ENCODE measurements around the gene PLXNA4. TPM values are rescaled to one million over a fixed set of nuclear protein-coding genes. Genes with fewer than 3 reads are reported as not detected.

Gene PLXNA4
- total RNA-seq, 1 experiment from 2014 or later = not detected

DNA sequence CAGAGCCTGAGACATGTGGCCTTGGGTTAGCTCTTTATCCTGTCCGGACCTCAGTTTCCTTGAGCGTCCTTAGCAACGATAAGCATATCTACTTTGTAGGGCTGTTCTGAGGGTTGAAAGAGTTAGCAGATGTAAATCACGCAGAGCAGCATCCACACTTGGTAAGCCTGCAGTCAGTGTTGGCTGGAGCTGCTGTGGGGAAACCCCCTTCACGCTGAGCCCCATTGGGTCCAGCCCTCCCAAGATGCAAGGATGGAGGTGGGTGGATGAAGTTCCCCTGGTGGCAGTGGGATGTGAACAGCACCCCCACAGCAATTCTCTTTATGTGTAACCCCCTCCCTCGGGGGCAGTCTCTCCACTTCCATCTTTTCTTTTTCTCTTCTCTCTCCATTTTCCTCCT is 109.9 kb downstream of the PLXNA4 start:
- ChIA-PET POLR2A (no interaction called here), RAD21 (ENCODE audit: low non-redundant PET in 1 of 2, low total read pairs in 2 of 2, uncharacterized antibody in 2 of 2, unreplicated experiment in 2 of 2) (no interaction called here), CTCF (no interaction called here)
- no TSS peak for BruUV-seq (replicated peaks)
- no peak for ATAC-seq
- no peaks in the 10 kb centered on the region for H4K20me1 ChIP-seq (ENCODE audit: insufficient read depth)
- H3K9ac ChIP-seq (ENCODE audit: low read length) = no peak overlapping the region
- intact Hi-C loops (cut with micrococcal nuclease) = no loop called here
- no peaks in the 10 kb centered on the region for H3K4me1 ChIP-seq (ENCODE audit: control insufficient read depth in 1 of 2, insufficient read depth in 2 of 2, low read length in 2 of 2)
- H3K4me2 ChIP-seq (ENCODE audit: low read length) = no peak overlapping the region
- TF ChIP-seq RAD21 (IDR thresholded peaks at IDR 0.05; ENCODE audit: low read depth) (no peak), FOSL1 (IDR thresholded peaks at IDR 0.05; ENCODE audit: low read depth) (no peak), CEBPB (IDR thresholded peaks at IDR 0.05; ENCODE audit: low read depth) (no peak), CBX3 (IDR thresholded peaks at IDR 0.05; ENCODE audit: low read depth) (no peak), JUND (IDR thresholded peaks at IDR 0.05) (no peak), SP1 (IDR thresholded peaks at IDR 0.05; ENCODE audit: low read depth) (no peak), POLR2AphosphoS5 (IDR thresholded peaks at IDR 0.05; ENCODE audit: low read depth, low read length) (no peak), ZNF274 (IDR thresholded peaks at IDR 0.05; ENCODE audit: low read depth, low read length) (no peak), POLR2A (IDR thresholded peaks at IDR 0.05; ENCODE audit: borderline replicate concordance, extremely low read depth, insufficient read depth, insufficient read length) (no peak), SRF (IDR thresholded peaks at IDR 0.05; ENCODE audit: low read depth) (no peak), EZH2 (IDR thresholded peaks at IDR 0.05) (no peak), TCF7L2 (IDR thresholded peaks at IDR 0.05; ENCODE audit: borderline replicate concordance, extremely low read depth, insufficient read depth, insufficient read length) (no peak), EZH2phosphoT487 (IDR thresholded peaks at IDR 0.05; ENCODE audit: borderline replicate concordance) (no peak)
- TF ChIP-seq, protein P1, sequence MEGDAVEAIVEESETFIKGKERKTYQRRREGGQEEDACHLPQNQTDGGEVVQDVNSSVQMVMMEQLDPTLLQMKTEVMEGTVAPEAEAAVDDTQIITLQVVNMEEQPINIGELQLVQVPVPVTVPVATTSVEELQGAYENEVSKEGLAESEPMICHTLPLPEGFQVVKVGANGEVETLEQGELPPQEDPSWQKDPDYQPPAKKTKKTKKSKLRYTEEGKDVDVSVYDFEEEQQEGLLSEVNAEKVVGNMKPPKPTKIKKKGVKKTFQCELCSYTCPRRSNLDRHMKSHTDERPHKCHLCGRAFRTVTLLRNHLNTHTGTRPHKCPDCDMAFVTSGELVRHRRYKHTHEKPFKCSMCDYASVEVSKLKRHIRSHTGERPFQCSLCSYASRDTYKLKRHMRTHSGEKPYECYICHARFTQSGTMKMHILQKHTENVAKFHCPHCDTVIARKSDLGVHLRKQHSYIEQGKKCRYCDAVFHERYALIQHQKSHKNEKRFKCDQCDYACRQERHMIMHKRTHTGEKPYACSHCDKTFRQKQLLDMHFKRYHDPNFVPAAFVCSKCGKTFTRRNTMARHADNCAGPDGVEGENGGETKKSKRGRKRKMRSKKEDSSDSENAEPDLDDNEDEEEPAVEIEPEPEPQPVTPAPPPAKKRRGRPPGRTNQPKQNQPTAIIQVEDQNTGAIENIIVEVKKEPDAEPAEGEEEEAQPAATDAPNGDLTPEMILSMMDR (IDR thresholded peaks at IDR 0.05 in 2 of 3, conservative IDR thresholded peaks at IDR 0.05 in 1 of 3; ENCODE audit: borderline replicate concordance in 1 of 3, insufficient read depth in 1 of 3, low read depth in 2 of 3, low read length in 2 of 3) = no peak
- TF ChIP-seq, protein P2, sequence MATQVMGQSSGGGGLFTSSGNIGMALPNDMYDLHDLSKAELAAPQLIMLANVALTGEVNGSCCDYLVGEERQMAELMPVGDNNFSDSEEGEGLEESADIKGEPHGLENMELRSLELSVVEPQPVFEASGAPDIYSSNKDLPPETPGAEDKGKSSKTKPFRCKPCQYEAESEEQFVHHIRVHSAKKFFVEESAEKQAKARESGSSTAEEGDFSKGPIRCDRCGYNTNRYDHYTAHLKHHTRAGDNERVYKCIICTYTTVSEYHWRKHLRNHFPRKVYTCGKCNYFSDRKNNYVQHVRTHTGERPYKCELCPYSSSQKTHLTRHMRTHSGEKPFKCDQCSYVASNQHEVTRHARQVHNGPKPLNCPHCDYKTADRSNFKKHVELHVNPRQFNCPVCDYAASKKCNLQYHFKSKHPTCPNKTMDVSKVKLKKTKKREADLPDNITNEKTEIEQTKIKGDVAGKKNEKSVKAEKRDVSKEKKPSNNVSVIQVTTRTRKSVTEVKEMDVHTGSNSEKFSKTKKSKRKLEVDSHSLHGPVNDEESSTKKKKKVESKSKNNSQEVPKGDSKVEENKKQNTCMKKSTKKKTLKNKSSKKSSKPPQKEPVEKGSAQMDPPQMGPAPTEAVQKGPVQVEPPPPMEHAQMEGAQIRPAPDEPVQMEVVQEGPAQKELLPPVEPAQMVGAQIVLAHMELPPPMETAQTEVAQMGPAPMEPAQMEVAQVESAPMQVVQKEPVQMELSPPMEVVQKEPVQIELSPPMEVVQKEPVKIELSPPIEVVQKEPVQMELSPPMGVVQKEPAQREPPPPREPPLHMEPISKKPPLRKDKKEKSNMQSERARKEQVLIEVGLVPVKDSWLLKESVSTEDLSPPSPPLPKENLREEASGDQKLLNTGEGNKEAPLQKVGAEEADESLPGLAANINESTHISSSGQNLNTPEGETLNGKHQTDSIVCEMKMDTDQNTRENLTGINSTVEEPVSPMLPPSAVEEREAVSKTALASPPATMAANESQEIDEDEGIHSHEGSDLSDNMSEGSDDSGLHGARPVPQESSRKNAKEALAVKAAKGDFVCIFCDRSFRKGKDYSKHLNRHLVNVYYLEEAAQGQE (IDR thresholded peaks at IDR 0.05; ENCODE audit: low read depth) = no peak
- TF ChIP-seq, protein P3, sequence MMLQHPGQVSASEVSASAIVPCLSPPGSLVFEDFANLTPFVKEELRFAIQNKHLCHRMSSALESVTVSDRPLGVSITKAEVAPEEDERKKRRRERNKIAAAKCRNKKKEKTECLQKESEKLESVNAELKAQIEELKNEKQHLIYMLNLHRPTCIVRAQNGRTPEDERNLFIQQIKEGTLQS (IDR thresholded peaks at IDR 0.05) = no peak
- peaks cover 63% of the 10 kb centered on the region for H3K27me3 ChIP-seq (ENCODE audit: insufficient read depth, low read length)
- no peak for DNase-seq (ENCODE audit: low read depth, low spot score)
- H3K4me3 ChIP-seq (replicated peaks in 1 of 2; ENCODE audit: low read depth in 1 of 2, low read length in 2 of 2) = no peak overlapping the region
- no peaks in the 10 kb centered on the region for H3K79me2 ChIP-seq (ENCODE audit: insufficient read depth, low read length)
- H3K27ac ChIP-seq (ENCODE audit: low read depth, low read length) = no peak overlapping the region
- no peaks in the 10 kb centered on the region for H3K36me3 ChIP-seq (ENCODE audit: control insufficient read depth in 1 of 2, insufficient read depth in 2 of 2, low read length in 2 of 2)
- no peak overlapping the region for H2AFZ ChIP-seq (ENCODE audit: low read depth, low read length, poor library complexity, severe bottlenecking)
- H3K9me2 ChIP-seq (ENCODE audit: insufficient read depth) = no peaks in the 10 kb centered on the region
- no peaks in the 10 kb centered on the region for H3K9me3 ChIP-seq (ENCODE audit: control insufficient read depth in 1 of 2, insufficient read depth in 1 of 2, low read depth in 1 of 2, low read length in 2 of 2)
